Pancreas (tissue), 10 donors: ENCODE data around the gene COX10. TPM values are rescaled to one million over a fixed set of nuclear protein-coding genes. Genes with fewer than 3 reads are reported as not detected.

Experiments
- ATAC-seq, 4 donors: fragments of 200-7000 bp; cut with Tn5 transposase; one replicate each; pipeline versions ENCODE4 v1.8.0 to v1.9.1; 2020; ENCODE audit warnings: mild to moderate bottlenecking in 4 of 4, moderate library complexity in 4 of 4
- DNase-seq, 6 donors: peaks; one replicate each; pipeline ENCODE4 v3.0.0-alpha.2; 2020
- FAIRE-seq: peaks from 2 replicates; lab custom pipeline; 2012; peaks lifted over from hg19 to GRCh38; lab: Jason Lieb, UNC
- H3K27ac ChIP-seq, 4 donors: fragments of 200-600 bp; sonication (generic); 1 replicate in 3 of 4; 2 replicates in 1 of 4; pipeline versions ENCODE4 v1.5.0 to v1.8.0; 2020
- H3K27me3 ChIP-seq, 4 donors: fragments of 200-600 bp; one replicate each; pipeline ENCODE4 v1.8.0; 2021
- H3K36me3 ChIP-seq, 3 donors: fragments of 200-600 bp; sonication (generic) in 1 of 3; one replicate each; pipeline versions ENCODE4 v1.5.0 to v1.8.0; 2020 to 2021
- H3K4me1 ChIP-seq, 3 donors: fragments of 200-600 bp; one replicate each; pipeline ENCODE4 v1.8.0; 2021
- H3K4me3 ChIP-seq, 4 donors: fragments of 200-600 bp; sonication (generic) in 2 of 4; one replicate each; pipeline versions ENCODE4 v1.5.0 to v1.8.0; 2020 to 2021
- H3K9me3 ChIP-seq, 4 donors: fragments of 200-600 bp; one replicate each; pipeline ENCODE4 v1.8.0; 2021
- WGBS, 2 donors: extraction: QIAGEN DNeasy Blood & Tissue Kit; methylation state at CpG; one replicate each; pipeline ENCODE4 v1.1.7; 2013; 5-methylcytosine and 5-hydroxymethylcytosine counted together
- intact Hi-C, 3 donors: fragments of 100-400 bp; cut with DNase I; formaldehyde crosslinking; loops; one replicate each; pipeline versions ENCODE4 v1.11.1 to v1.14.2; 2022
- polyA plus RNA-seq, 2 donors: library from polyadenylated mRNA; stranded (reverse); fragments of 200-250 nt; gene quantifications; one replicate each; pipeline ENCODE4 v1.2.3, GENCODE V29; 2013
- total RNA-seq, 6 donors: library from RNA; stranded (reverse); fragmentation: NEBNext Ultra II Directional in 4 of 6; extraction: Animal tissue kit (Norgen Biotek cat#: 25700) in 4 of 6; gene quantifications; one replicate each; pipeline versions ENCODE4 v1.2.1 to v1.2.4, GENCODE V29; 2021 to 2023
- TF ChIP-seq, protein P1 (sequence below), 4 donors: fragments of 200-600 bp; sonication (generic) in 3 of 4; IDR thresholded peaks; one replicate each; pipeline versions ENCODE4 v1.5.0 to v1.8.0; 2021; ENCODE audit warnings: antibody characterized with exemption in 4 of 4
- donor health status: healthy with polysubstance abuse.
- donor health status: DM: no; HTN: no; CAD: no; lungs with moderate emphysema.
- donor health status: DM: no; HTN: no; CAD: no.
- donor health status: control.
- donor health status: control.
- donor health status: Bipolar disorder and iron deficiency.
- donor health status: DM: yes; HTN: yes; CAD: no.
- donor health status: DM: no; HTN: no; CAD: no.
- donor health status: DM: no; HTN: no; CAD: no.
- donor health status: DM: yes; HTN: yes; CAD: no.

COX10 gene
- total and polyA plus RNA-seq, 8 donors: 4.4 to 10.3 (median 6.0) TPM

DNA sequence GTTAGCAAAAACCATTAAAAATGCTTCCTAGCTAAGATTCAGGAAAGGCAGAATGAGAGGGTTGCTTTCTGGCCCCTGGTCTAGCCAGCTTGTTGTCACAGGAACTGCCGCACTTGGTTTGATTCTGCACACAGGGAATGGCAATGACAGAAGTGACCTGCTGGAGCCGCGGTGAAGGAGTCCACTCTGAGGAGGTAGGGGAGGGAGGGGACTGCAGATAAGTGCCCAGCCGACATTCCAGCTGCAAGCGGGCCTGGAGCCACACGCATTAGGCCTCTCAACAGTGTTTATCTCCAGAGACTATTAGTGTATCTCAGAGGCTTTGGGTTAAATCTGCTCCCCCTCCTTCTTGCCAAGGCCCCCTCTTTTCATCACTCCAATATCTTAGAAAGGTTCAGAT lies 128.7 kb downstream of the COX10 start:
- ATAC-seq: peak; percentile 58 to 80 (median 70)
- Histone ChIP-seq H3K27ac (peak overlapping the region; percentile 22 to 45 (median 36)), H3K27me3 (no peaks in the 10 kb centered on the region), H3K4me3 (no peak overlapping the region), H3K4me1 (no peaks in the 10 kb centered on the region), H3K9me3 (no peaks in the 10 kb centered on the region), H3K36me3 (no peaks in the 10 kb centered on the region)
- peak in 4 of 6 donors; percentile 16 to 50 (median 34) for DNase-seq
- TF ChIP-seq, protein P1, sequence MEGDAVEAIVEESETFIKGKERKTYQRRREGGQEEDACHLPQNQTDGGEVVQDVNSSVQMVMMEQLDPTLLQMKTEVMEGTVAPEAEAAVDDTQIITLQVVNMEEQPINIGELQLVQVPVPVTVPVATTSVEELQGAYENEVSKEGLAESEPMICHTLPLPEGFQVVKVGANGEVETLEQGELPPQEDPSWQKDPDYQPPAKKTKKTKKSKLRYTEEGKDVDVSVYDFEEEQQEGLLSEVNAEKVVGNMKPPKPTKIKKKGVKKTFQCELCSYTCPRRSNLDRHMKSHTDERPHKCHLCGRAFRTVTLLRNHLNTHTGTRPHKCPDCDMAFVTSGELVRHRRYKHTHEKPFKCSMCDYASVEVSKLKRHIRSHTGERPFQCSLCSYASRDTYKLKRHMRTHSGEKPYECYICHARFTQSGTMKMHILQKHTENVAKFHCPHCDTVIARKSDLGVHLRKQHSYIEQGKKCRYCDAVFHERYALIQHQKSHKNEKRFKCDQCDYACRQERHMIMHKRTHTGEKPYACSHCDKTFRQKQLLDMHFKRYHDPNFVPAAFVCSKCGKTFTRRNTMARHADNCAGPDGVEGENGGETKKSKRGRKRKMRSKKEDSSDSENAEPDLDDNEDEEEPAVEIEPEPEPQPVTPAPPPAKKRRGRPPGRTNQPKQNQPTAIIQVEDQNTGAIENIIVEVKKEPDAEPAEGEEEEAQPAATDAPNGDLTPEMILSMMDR (IDR thresholded peaks at IDR 0.05): no peak
- 63 to 66% methylated on average over 6 of the region's 6 CpGs for WGBS, 2 donors
- FAIRE-seq: no peak
- intact Hi-C loops: no loop called here

DNA sequence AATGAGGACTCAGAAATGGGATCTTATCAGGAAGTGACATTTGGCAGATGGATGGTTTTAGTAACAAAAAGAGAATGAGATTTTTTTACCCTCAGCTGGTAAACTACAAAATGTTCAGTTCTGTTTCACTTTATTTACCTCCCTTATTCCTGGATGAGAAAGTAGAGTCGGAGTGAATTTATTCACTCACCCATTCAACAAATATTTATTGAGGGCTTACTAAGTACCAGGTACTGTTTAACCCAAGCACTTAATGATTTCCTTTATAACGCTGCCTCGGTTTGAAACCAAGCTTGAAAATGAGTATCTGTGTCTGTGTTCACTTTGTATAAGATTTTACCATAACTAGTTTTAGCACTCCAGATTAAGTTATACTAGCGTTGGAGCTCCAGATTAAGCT lies 129.3 kb downstream of the COX10 start:
- no peaks in the 10 kb centered on the region for H3K4me1 ChIP-seq
- no peaks in the 10 kb centered on the region for H3K27me3 ChIP-seq
- peak overlapping the region in 2 of 4 donors; percentile 30 to 42 for H3K27ac ChIP-seq
- no peaks in the 10 kb centered on the region for H3K36me3 ChIP-seq
- FAIRE-seq (no peak), DNase-seq (no peak), ATAC-seq (peak in 3 of 4 donors; percentile 32 to 64 (median 52))
- intact Hi-C loops: no loop called here
- no peak overlapping the region for H3K4me3 ChIP-seq
- TF ChIP-seq, protein P1 (IDR thresholded peaks at IDR 0.05): no peak
- whole genome bisulfite sequencing, 2 donors: 70 to 71% methylated on average over 4 of the region's 4 CpGs
- H3K9me3 ChIP-seq: no peaks in the 10 kb centered on the region

DNA sequence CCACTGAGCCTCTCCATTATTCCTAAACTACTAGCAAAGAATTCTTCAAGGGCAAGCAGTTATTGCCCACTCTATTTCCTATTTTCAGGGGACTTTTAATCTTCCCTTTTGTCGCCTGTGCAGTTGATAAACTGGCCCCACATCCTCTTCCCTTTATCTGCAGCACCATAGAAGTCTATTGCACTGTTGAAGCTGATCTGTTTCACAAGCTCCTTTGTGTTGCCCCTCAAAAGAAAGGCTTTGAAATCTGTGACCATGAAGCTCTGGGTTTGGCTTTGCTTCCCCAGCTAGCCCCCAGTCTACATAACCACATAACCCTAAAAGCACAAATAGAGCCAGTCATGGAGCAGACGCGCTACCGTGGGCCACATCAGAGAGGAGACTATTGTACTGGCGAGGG lies 130.3 kb downstream of the COX10 start:
- Histone ChIP-seq H3K4me1 (no peaks in the 10 kb centered on the region), H3K27me3 (no peaks in the 10 kb centered on the region), H3K9me3 (no peaks in the 10 kb centered on the region), H3K36me3 (no peaks in the 10 kb centered on the region), H3K27ac (no peak overlapping the region), H3K4me3 (no peak overlapping the region)
- ATAC-seq: no peak
- 95 to 96% methylated on average over 5 of the region's 5 CpGs for WGBS, 2 donors
- TF ChIP-seq, protein P1 (IDR thresholded peaks at IDR 0.05): no peak
- no peak for DNase-seq
- intact Hi-C loops: no loop called here
- FAIRE-seq: no peak

DNA sequence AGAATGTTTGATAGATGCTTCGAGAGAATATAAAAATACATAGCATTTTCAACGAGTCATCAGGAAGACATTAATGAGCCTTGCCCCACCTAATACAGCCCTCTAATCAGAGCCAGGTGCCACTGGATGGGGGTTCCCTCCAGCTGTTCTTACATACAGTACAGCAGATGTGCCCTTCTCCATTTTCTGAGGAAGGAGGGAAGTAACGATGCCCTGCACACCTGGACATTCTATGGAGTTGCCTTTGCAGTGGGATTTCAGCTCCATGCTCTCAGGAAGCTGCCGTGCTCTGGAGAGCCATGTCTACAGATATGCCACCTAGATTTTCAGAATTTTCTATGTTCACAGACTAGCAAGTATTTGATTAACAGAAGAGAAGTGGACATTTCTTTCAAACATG lies 131.1 kb downstream of the COX10 start:
- Histone ChIP-seq H3K4me3 (no peak overlapping the region), H3K27ac (no peak overlapping the region), H3K36me3 (no peaks in the 10 kb centered on the region), H3K27me3 (no peaks in the 10 kb centered on the region), H3K4me1 (no peaks in the 10 kb centered on the region), H3K9me3 (no peaks in the 10 kb centered on the region)
- DNase-seq (no peak), FAIRE-seq (no peak), ATAC-seq (no peak)
- TF ChIP-seq, protein P1 (IDR thresholded peaks at IDR 0.05): no peak
- intact Hi-C loops: no loop called here
- WGBS, 2 donors: 90 to 95% methylated on average over 4 of the region's 4 CpGs
